Right lobe of liver (tissue), 4 donors: ENCODE data around the gene RAB11FIP4.

Experiments
- POLR2A ChIP-seq: fragments of 450-650 bp; IDR thresholded peaks from one replicate; pipeline ENCODE4 v1.6.1; 2017; ENCODE audit warnings: antibody characterized with exemption, mild to moderate bottlenecking
- TF ChIP-seq, protein P1 (sequence below), 4 donors: fragments of 200-600 bp in 3 of 4; fragments of 450-650 bp in 1 of 4; IDR thresholded peaks; one replicate each; pipeline versions ENCODE4 v1.5.1 to v1.8.0; 2016 to 2022; ENCODE audit warnings: antibody characterized with exemption in 4 of 4, mild to moderate bottlenecking in 2 of 4
- donor health status: DM: no; HTN: no; CAD: no.
- donor health status: DM: no; HTN: no; CAD: no.
- donor health status: DM: no; HTN: yes; CAD: no.

DNA sequence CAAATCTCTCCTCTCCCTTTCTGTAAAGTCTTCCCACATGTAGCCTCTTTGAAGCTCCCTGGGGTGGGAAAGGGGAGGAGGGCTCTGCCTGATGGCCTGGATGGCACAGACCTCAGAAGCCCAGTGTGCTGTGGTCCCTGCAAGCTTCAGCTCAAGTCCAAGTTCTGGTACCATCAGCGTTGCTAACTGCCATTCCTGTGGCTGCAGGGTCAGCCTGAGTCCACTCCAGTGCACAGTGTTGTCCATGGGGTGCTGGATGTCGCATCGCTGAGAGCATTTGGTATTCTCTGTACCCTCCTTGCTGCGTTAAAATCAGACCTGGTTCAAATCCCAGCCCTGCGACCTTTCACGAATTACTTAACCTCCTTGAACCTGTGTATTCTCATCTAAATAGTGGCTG is 105.1 kb downstream of the RAB11FIP4 start:
- TF ChIP-seq, protein P1, sequence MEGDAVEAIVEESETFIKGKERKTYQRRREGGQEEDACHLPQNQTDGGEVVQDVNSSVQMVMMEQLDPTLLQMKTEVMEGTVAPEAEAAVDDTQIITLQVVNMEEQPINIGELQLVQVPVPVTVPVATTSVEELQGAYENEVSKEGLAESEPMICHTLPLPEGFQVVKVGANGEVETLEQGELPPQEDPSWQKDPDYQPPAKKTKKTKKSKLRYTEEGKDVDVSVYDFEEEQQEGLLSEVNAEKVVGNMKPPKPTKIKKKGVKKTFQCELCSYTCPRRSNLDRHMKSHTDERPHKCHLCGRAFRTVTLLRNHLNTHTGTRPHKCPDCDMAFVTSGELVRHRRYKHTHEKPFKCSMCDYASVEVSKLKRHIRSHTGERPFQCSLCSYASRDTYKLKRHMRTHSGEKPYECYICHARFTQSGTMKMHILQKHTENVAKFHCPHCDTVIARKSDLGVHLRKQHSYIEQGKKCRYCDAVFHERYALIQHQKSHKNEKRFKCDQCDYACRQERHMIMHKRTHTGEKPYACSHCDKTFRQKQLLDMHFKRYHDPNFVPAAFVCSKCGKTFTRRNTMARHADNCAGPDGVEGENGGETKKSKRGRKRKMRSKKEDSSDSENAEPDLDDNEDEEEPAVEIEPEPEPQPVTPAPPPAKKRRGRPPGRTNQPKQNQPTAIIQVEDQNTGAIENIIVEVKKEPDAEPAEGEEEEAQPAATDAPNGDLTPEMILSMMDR (IDR thresholded peaks at IDR 0.05): no peak
- no peak for TF ChIP-seq POLR2A
